Naive thymus-derived CD4-positive, alpha-beta T cell (primary cell): ENCODE data around the gene C1orf105. TPM values are rescaled to one million over a fixed set of nuclear protein-coding genes. Genes with fewer than 3 reads are reported as not detected.
"Not testable (repeated sequence)": the region's sequence is repeated elsewhere in the genome, so short reads cannot be mapped to it uniquely, and the experiment has no call there.

ENCODE experiments used
- ATAC-seq: fragments of 150-1000 bp; cut with Tn5 transposase; 2 replicates; pipeline ENCODE4 v1.10.0; 2021; ENCODE audit warnings: mild to moderate bottlenecking, moderate library complexity
- CTCF ChIA-PET: fragments of 350-600 bp; sonication (Branson Sonifier 250); formaldehyde crosslinking; loops from one replicate; lab custom pipeline; 2021; ENCODE audit warnings: antibody characterized with exemption; lab: Charles Lee
- POLR2A ChIA-PET: fragments of 350-600 bp; sonication (Branson Sonifier 250); formaldehyde crosslinking; loops from one replicate; lab custom pipeline; 2021; ENCODE audit warnings: antibody characterized with exemption, inconsistent platforms; lab: Charles Lee
- DNase-seq, 9 donors: peaks; one replicate each; pipeline versions ENCODE4 v3.0.0 to v3.0.0-alpha.2; 2020 to 2022; ENCODE audit warnings: mixed read lengths in 1 of 9
- H3K27ac ChIP-seq: one replicate; pipeline ENCODE4 v1.7.0; 2013; ENCODE audit warnings: mild to moderate bottlenecking, low read depth, low read length, moderate library complexity
- H3K27me3 ChIP-seq, 2 donors: one replicate each; pipeline ENCODE4 v1.7.0; 2013; ENCODE audit warnings: low read length in 2 of 2, mild to moderate bottlenecking in 2 of 2, moderate library complexity in 2 of 2; ENCODE audit not compliant: control insufficient read depth in 2 of 2, insufficient read depth in 2 of 2
- H3K36me3 ChIP-seq, 3 experiments: 1 replicate in 2 of 3; 2 replicates in 1 of 3; pipeline ENCODE4 v1.7.0; 2013; ENCODE audit warnings: low read length in 3 of 3, mild to moderate bottlenecking in 3 of 3, moderate library complexity in 1 of 3; ENCODE audit not compliant: insufficient read depth in 3 of 3, control insufficient read depth in 2 of 3
- H3K4me1 ChIP-seq, 2 donors: one replicate each; pipeline ENCODE4 v1.7.0; 2013; ENCODE audit warnings: low read length in 2 of 2, mild to moderate bottlenecking in 2 of 2, moderate library complexity in 1 of 2; ENCODE audit not compliant: control insufficient read depth in 2 of 2, insufficient read depth in 2 of 2
- H3K4me3 ChIP-seq: 2 replicates; pipeline ENCODE4 v1.7.0; 2013; ENCODE audit warnings: mild to moderate bottlenecking, low read length
- H3K9me3 ChIP-seq, 3 experiments: 1 replicate in 2 of 3; 2 replicates in 1 of 3; pipeline ENCODE4 v1.7.0; 2013; ENCODE audit warnings: low read length in 3 of 3; ENCODE audit not compliant: control insufficient read depth in 2 of 3
- H3K27ac Mint-ChIP-seq, 9 donors: one replicate each; pipeline ENCODE4 v1.8.0; 2020 to 2022; ENCODE audit warnings: mixed read lengths in 9 of 9, mild to moderate bottlenecking in 8 of 9, moderate library complexity in 5 of 9, inconsistent platforms in 2 of 9
- H3K27me3 Mint-ChIP-seq, 5 donors: one replicate each; pipeline ENCODE4 v1.8.0; 2021 to 2022; ENCODE audit warnings: mixed read lengths in 5 of 5, mild to moderate bottlenecking in 1 of 5
- H3K36me3 Mint-ChIP-seq, 5 donors: one replicate each; pipeline ENCODE4 v1.8.0; 2020 to 2022; ENCODE audit warnings: mixed read lengths in 5 of 5, mild to moderate bottlenecking in 3 of 5, inconsistent platforms in 1 of 5
- H3K4me1 Mint-ChIP-seq, 7 donors: one replicate each; pipeline ENCODE4 v1.8.0; 2020 to 2022; ENCODE audit warnings: mixed read lengths in 7 of 7, mild to moderate bottlenecking in 3 of 7, inconsistent platforms in 1 of 7
- H3K4me3 Mint-ChIP-seq, 10 donors: one replicate each; pipeline ENCODE4 v1.8.0; 2020 to 2022; ENCODE audit warnings: mild to moderate bottlenecking in 10 of 10, mixed read lengths in 10 of 10, moderate library complexity in 6 of 10, inconsistent platforms in 2 of 10
- H3K9me3 Mint-ChIP-seq, 11 donors: one replicate each; pipeline ENCODE4 v1.8.0; 2020 to 2022; ENCODE audit warnings: mixed read lengths in 11 of 11, mild to moderate bottlenecking in 4 of 11, inconsistent platforms in 1 of 11, moderate library complexity in 1 of 11
- intact Hi-C, 2 donors: fragments of 100-400 bp; cut with micrococcal nuclease; formaldehyde crosslinking; loops; one replicate each; pipeline ENCODE4 v1.15.1; 2023
- polyA plus RNA-seq, 2 donors: library from polyadenylated mRNA; unstranded; fragments of 300-500 nt; fragmentation: Illumina TruSeq; gene quantifications; one replicate each; pipeline ENCODE4 v1.2.3, GENCODE V29; 2021
- total RNA-seq, 6 experiments: library from RNA in 5 of 6; stranded (reverse) in 5 of 6; gene quantifications; 1 replicate in 5 of 6; 2 replicates in 1 of 6; pipeline ENCODE4 v1.2.3 and lab custom pipeline; 2021 to 2026

The C1orf105 gene
- total and polyA plus RNA-seq, 7 experiments from 2014 or later = 0.86 TPM; not detected in 6

GRCh38 chr1:172494166-172494565, 73.7 kb downstream of the C1orf105 start:
- Mint-ChIP-seq H3K4me3 (no peak overlapping the region), H3K36me3 (no peaks in the 10 kb centered on the region), H3K9me3 (peaks cover 0 to 3% (median 0%) of the 10 kb centered on the region in 11 donors), H3K4me1 (peaks cover 0 to 6% (median 0%) of the 10 kb centered on the region in 7 donors), H3K27me3 (peaks cover 4 to 24% (median 9%) of the 10 kb centered on the region in 5 donors), H3K27ac (no peak overlapping the region)
- Histone ChIP-seq H3K9me3 (no peaks in the 10 kb centered on the region), H3K27me3 (no peaks in the 10 kb centered on the region), H3K36me3 (no peaks in the 10 kb centered on the region), H3K27ac (no peak overlapping the region), H3K4me1 (no peaks in the 10 kb centered on the region), H3K4me3 (no peak overlapping the region)
- DNase-seq = no peak
- intact Hi-C loops = no loop called here
- ChIA-PET POLR2A (no interaction called here), CTCF (interaction anchor here (0.5 kb wide), 1 partner anchor 186 kb away, joined by 3 read pairs; no protein-coding TSS in a partner anchor)
- no peak for ATAC-seq

DNA sequence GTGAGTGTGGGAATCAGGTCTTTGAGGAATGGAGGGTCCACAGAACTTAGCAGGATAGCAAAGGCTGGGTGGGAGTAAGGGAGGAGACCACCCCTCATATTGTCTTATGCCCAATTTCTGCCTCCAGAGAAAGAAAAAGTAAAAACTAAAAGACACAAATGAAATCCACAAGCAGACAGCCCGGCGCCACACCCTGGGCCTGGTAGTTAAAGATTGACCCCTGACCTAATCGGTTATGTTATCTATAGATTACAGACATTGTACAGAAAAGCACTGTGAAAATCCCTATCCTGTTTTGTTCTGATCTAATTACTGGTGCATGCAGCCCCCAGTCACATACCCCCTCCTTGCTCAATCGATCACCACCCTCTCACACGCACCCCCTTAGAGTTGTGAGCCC, 75.6 kb downstream of the C1orf105 start:
- H3K27ac Mint-ChIP-seq, intact Hi-C loops, H3K4me3 Mint-ChIP-seq, DNase-seq, CTCF ChIA-PET, H3K4me3 ChIP-seq, H3K4me1 Mint-ChIP-seq, H3K4me1 ChIP-seq, H3K9me3 ChIP-seq, H3K27ac ChIP-seq, ATAC-seq, H3K36me3 Mint-ChIP-seq, H3K27me3 ChIP-seq, H3K9me3 Mint-ChIP-seq, H3K36me3 ChIP-seq: not testable (repeated sequence)
- POLR2A ChIA-PET = interaction anchor here (0.7 kb wide), 1 partner anchor 77 kb away, joined by 3 read pairs; no protein-coding TSS in a partner anchor
- H3K27me3 Mint-ChIP-seq = peaks cover 0 to 15% (median 4%) of the 10 kb centered on the region in 5 donors

DNA sequence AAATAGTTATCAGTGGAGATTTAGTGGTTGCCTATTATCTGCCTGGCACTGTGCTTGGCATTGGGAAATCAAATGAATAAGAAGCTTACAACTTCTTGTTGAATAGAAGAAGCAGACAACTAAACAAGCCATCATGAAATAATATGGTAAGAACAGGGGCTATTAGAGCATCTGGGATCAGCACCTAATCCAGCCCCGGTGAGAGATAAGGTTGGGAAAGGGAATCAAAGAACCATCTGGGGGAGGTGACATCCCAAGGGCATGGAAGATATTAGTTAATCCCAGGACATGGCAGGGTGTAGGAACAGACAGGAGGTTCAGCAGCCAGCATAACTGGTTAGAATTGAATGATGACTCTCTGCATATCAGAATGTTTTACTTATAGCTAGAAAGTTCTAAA, 76.2 kb downstream of the C1orf105 start:
- no peak overlapping the region for H3K4me3 ChIP-seq
- CTCF ChIA-PET = no interaction called here
- intact Hi-C loops = no loop called here
- Mint-ChIP-seq H3K4me3 (no peak overlapping the region), H3K4me1 (peaks cover 0 to 2% (median 0%) of the 10 kb centered on the region in 7 donors), H3K27ac (no peak overlapping the region), H3K36me3 (no peaks in the 10 kb centered on the region), H3K27me3 (peaks cover 0 to 13% (median 2%) of the 10 kb centered on the region in 5 donors), H3K9me3 (no peaks in the 10 kb centered on the region)
- ATAC-seq (no peak), DNase-seq (no peak)
- no peaks in the 10 kb centered on the region for H3K4me1 ChIP-seq
- no peaks in the 10 kb centered on the region for H3K36me3 ChIP-seq
- no peaks in the 10 kb centered on the region for H3K9me3 ChIP-seq
- no peak overlapping the region for H3K27ac ChIP-seq
- POLR2A ChIA-PET = no interaction called here
- no peaks in the 10 kb centered on the region for H3K27me3 ChIP-seq

DNA sequence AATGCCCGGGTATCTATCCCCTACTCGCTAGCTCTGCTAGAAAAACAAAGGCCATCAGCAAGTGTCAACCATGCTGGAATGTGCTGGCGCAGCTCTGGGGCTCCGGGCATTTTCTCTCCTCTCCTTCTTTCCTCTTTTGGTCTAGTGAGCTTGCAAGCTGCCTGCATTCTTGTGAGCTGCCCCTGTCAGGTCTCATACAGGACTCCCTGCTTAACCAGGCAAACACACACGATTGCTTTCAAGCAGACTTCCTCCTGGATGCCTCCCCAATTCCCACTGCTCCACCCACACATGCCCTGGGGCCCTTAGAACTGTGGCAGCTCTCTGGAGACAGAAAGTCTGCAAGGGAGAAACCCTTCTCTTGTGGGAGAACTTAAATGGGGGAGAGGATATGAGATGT, 76.7 kb downstream of the C1orf105 start:
- CTCF ChIA-PET = no interaction called here

DNA sequence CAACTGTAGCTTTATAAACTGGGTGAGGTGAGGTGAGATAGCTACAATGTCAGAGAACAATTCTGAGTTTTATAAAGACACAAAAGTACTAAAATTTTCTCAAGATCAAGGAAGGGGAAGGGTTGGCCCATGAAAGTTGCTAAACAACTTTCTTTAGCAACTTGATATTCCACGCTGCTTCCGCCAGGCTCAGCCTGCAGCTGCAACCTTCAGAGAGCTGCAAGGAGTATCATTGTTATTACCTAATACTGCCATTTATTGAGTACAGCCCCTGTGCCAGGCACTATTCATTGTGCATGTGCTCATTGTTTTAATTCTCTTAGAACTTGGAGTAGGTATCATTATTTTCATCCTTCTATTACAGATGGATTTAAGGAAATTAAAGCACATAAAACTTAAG, 78.4 kb downstream of the C1orf105 start:
- ATAC-seq (peak; percentile 37), DNase-seq (no peak)
- peaks cover 0 to 16% (median 0%) of the 10 kb centered on the region in 5 donors for H3K27me3 Mint-ChIP-seq
- H3K4me3 Mint-ChIP-seq = no peak overlapping the region
- Histone ChIP-seq H3K9me3 (no peaks in the 10 kb centered on the region), H3K27me3 (no peaks in the 10 kb centered on the region), H3K4me1 (no peaks in the 10 kb centered on the region), H3K36me3 (no peaks in the 10 kb centered on the region), H3K27ac (no peak overlapping the region), H3K4me3 (no peak overlapping the region)
- H3K9me3 Mint-ChIP-seq = no peaks in the 10 kb centered on the region
- no peak overlapping the region for H3K27ac Mint-ChIP-seq
- intact Hi-C loops = no loop called here
- H3K36me3 Mint-ChIP-seq = no peaks in the 10 kb centered on the region
- CTCF ChIA-PET = no interaction called here
- POLR2A ChIA-PET = interaction anchor here (1.2 kb wide), 1 partner anchor 26 kb away, joined by 3 read pairs; no protein-coding TSS in a partner anchor
- H3K4me1 Mint-ChIP-seq = peaks cover 0 to 2% (median 0%) of the 10 kb centered on the region in 7 donors

More for the DNA sequence above, 76.7 kb downstream of the C1orf105 start:
- intact Hi-C loops = no loop called here
- Mint-ChIP-seq H3K36me3 (no peaks in the 10 kb centered on the region), H3K27ac (peak overlapping the region in 1 of 9 donors; percentile 31), H3K27me3 (peaks cover 0 to 10% (median 0%) of the 10 kb centered on the region in 5 donors), H3K4me3 (no peak overlapping the region), H3K9me3 (no peaks in the 10 kb centered on the region), H3K4me1 (peaks cover 0 to 2% (median 0%) of the 10 kb centered on the region in 7 donors)
- H3K27me3 ChIP-seq = no peaks in the 10 kb centered on the region
- no peaks in the 10 kb centered on the region for H3K4me1 ChIP-seq
- no peaks in the 10 kb centered on the region for H3K36me3 ChIP-seq
- ATAC-seq (no peak), DNase-seq (no peak)
- H3K27ac ChIP-seq = no peak overlapping the region
- no peaks in the 10 kb centered on the region for H3K9me3 ChIP-seq
- POLR2A ChIA-PET = no interaction called here
- no peak overlapping the region for H3K4me3 ChIP-seq

DNA sequence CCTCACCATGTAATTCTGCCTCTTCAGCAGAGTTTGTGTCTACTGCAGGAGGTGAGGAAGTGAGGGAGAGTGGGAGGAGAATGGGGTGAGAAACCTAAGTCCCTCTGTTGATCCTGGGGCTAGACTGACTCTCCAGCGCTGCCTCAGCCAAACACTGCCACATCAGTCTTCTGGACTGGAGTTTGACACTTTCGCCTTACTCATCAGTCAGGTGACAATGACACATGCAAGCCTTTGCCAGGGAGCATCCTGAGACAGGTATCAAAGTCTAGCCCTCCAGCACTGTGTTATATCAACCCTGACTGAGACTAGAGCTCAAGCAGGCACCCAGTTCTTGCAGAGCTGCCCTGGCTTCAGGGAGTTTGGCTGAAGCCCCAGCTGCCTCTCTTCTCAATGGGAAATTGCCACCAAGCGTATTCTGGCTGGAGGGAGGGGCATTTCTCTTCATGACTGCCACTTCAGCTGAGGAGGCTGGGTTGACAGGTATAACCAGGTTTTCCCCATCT, 79.2 kb downstream of the C1orf105 start:
- Histone ChIP-seq H3K9me3 (no peaks in the 10 kb centered on the region), H3K27me3 (no peaks in the 10 kb centered on the region), H3K36me3 (no peaks in the 10 kb centered on the region), H3K27ac (no peak overlapping the region), H3K4me1 (no peaks in the 10 kb centered on the region), H3K4me3 (no peak overlapping the region)
- DNase-seq (no peak), ATAC-seq (no peak)
- H3K4me3 Mint-ChIP-seq = no peak overlapping the region
- no peak overlapping the region for H3K27ac Mint-ChIP-seq
- ChIA-PET CTCF (no interaction called here), POLR2A (no interaction called here)
- H3K36me3 Mint-ChIP-seq = no peaks in the 10 kb centered on the region
- peaks cover 0 to 21% (median 0%) of the 10 kb centered on the region in 5 donors for H3K27me3 Mint-ChIP-seq
- intact Hi-C loops = no loop called here
- H3K9me3 Mint-ChIP-seq = no peaks in the 10 kb centered on the region
- peaks cover 0 to 2% (median 0%) of the 10 kb centered on the region in 7 donors for H3K4me1 Mint-ChIP-seq

DNA sequence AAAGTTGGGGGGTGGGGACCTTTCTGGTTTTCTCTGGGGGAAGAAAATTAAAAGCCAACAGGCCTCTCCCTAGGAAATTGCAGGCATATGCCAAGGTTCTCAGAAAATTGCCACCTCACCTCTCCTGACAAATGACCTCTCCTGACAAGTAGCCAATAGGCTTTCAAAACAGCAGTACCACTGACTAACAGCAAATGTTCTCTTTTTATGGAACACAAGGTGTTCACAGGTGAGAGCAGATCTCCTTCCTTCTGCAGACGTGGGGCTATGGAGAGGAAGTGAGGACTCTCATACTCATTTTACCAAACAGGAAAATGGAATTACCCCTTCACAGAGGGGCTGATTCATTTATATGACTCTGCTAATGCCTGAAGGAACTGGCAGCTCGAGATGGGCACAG, 79.7 kb downstream of the C1orf105 start:
- Mint-ChIP-seq H3K4me3 (no peak overlapping the region), H3K27ac (no peak overlapping the region), H3K4me1 (peaks cover 0 to 2% (median 0%) of the 10 kb centered on the region in 7 donors), H3K36me3 (no peaks in the 10 kb centered on the region), H3K9me3 (no peaks in the 10 kb centered on the region), H3K27me3 (peaks cover 0 to 21% (median 0%) of the 10 kb centered on the region in 5 donors)
- ATAC-seq (no peak), DNase-seq (no peak)
- no peaks in the 10 kb centered on the region for H3K9me3 ChIP-seq
- no peak overlapping the region for H3K4me3 ChIP-seq
- ChIA-PET CTCF (no interaction called here), POLR2A (no interaction called here)
- intact Hi-C loops = no loop called here
- no peak overlapping the region for H3K27ac ChIP-seq
- H3K36me3 ChIP-seq = no peaks in the 10 kb centered on the region
- no peaks in the 10 kb centered on the region for H3K27me3 ChIP-seq
- H3K4me1 ChIP-seq = no peaks in the 10 kb centered on the region
